ENCODE data around the gene USP21. TPM values are rescaled to one million over a fixed set of nuclear protein-coding genes. Genes with fewer than 3 reads are reported as not detected.

The USP21 gene
- total and polyA plus RNA-seq, 2 of the 13 experiments (the other 11 are each of a cell fraction or from before 2014, with no cell fraction given), result 10.1 to 33.1 TPM

DNA sequence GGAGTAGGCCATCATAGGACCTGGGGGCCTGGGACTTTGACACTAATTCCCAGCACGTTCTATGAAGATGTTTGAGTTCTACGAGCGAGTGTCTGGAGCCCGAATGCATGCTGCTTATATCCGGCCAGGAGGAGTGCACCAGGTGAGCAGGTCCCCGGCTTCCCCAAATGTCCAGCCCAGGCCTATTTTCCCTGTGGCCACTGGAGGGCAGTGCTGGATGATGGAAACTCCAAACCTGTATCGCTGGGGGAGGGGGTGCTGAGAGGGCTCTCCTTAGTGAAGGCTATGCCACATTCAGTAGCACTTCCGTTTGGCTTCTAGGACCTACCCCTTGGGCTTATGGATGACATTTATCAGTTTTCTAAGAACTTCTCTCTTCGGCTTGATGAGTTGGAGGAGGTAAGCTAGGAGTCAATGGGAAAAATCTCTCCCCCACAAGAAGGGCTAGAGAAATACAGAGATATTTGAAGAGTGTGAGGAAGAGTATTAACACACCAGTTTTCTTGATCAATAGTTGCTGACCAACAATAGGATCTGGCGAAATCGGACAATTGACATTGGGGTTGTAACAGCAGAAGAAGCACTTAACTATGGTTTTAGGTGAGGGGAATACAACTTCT lies 50.6 kb downstream of the USP21 start (continued):
- TF ChIP-seq HDAC1 (CRISPR knock-in tag; IDR thresholded peaks at IDR 0.05) (no peak), SKI (IDR thresholded peaks at IDR 0.05; ENCODE audit: partially characterized antibody) (no peak), ZNF614 (CRISPR knock-in tag; IDR thresholded peaks at IDR 0.05; ENCODE audit: borderline replicate concordance) (peak; percentile 48; the same call in 1 of the 2 replicates), ZMYM4 (CRISPR knock-in tag; IDR thresholded peaks at IDR 0.05) (peak; percentile 23; the same call in 1 of the 2 replicates), SALL2 (CRISPR knock-in tag; IDR thresholded peaks at IDR 0.05) (no peak), RAD21 (CRISPR knock-in tag; IDR thresholded peaks at IDR 0.05) (peak; percentile 95), SOX5 (CRISPR knock-in tag; IDR thresholded peaks at IDR 0.05; ENCODE audit: borderline replicate concordance) (peak; percentile 31; the same call in 1 of the 2 replicates), TBX2 (CRISPR knock-in tag; IDR thresholded peaks at IDR 0.05; ENCODE audit: borderline replicate concordance) (0 out of 2 replicates have a peak, but pooled peaks have one; percentile 22)
- TF ChIP-seq, protein P1, sequence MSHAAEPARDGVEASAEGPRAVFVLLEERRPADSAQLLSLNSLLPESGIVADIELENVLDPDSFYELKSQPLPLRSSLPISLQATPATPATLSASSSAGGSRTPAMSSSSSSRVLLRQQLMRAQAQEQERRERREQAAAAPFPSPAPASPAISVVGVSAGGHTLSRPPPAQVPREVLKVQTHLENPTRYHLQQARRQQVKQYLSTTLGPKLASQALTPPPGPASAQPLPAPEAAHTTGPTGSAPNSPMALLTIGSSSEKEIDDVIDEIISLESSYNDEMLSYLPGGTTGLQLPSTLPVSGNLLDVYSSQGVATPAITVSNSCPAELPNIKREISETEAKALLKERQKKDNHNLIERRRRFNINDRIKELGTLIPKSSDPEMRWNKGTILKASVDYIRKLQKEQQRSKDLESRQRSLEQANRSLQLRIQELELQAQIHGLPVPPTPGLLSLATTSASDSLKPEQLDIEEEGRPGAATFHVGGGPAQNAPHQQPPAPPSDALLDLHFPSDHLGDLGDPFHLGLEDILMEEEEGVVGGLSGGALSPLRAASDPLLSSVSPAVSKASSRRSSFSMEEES (CRISPR knock-in tag; IDR thresholded peaks at IDR 0.05), result peak; percentile 46; the same call in 1 of the 2 replicates
- TF ChIP-seq, protein P2, sequence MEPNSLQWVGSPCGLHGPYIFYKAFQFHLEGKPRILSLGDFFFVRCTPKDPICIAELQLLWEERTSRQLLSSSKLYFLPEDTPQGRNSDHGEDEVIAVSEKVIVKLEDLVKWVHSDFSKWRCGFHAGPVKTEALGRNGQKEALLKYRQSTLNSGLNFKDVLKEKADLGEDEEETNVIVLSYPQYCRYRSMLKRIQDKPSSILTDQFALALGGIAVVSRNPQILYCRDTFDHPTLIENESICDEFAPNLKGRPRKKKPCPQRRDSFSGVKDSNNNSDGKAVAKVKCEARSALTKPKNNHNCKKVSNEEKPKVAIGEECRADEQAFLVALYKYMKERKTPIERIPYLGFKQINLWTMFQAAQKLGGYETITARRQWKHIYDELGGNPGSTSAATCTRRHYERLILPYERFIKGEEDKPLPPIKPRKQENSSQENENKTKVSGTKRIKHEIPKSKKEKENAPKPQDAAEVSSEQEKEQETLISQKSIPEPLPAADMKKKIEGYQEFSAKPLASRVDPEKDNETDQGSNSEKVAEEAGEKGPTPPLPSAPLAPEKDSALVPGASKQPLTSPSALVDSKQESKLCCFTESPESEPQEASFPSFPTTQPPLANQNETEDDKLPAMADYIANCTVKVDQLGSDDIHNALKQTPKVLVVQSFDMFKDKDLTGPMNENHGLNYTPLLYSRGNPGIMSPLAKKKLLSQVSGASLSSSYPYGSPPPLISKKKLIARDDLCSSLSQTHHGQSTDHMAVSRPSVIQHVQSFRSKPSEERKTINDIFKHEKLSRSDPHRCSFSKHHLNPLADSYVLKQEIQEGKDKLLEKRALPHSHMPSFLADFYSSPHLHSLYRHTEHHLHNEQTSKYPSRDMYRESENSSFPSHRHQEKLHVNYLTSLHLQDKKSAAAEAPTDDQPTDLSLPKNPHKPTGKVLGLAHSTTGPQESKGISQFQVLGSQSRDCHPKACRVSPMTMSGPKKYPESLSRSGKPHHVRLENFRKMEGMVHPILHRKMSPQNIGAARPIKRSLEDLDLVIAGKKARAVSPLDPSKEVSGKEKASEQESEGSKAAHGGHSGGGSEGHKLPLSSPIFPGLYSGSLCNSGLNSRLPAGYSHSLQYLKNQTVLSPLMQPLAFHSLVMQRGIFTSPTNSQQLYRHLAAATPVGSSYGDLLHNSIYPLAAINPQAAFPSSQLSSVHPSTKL (CRISPR knock-in tag; IDR thresholded peaks at IDR 0.05), result peak; percentile 42; the same call in 1 of the 2 replicates
- TF ChIP-seq, protein P3, sequence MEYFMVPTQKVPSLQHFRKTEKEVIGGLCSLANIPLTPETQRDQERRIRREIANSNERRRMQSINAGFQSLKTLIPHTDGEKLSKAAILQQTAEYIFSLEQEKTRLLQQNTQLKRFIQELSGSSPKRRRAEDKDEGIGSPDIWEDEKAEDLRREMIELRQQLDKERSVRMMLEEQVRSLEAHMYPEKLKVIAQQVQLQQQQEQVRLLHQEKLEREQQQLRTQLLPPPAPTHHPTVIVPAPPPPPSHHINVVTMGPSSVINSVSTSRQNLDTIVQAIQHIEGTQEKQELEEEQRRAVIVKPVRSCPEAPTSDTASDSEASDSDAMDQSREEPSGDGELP (IDR thresholded peaks at IDR 0.05; ENCODE audit: borderline replicate concordance, low read depth), result 0 out of 2 replicates have a peak, but pooled peaks have one; percentile 19
- TF ChIP-seq, protein P4, sequence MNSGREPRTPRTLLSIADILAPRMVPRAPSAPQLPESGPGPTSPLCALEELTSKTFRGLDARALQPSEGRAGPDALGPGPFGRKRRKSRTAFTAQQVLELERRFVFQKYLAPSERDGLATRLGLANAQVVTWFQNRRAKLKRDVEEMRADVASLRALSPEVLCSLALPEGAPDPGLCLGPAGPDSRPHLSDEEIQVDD (CRISPR knock-in tag; IDR thresholded peaks at IDR 0.05; ENCODE audit: borderline replicate concordance), result no peak
- TF ChIP-seq, protein P5, sequence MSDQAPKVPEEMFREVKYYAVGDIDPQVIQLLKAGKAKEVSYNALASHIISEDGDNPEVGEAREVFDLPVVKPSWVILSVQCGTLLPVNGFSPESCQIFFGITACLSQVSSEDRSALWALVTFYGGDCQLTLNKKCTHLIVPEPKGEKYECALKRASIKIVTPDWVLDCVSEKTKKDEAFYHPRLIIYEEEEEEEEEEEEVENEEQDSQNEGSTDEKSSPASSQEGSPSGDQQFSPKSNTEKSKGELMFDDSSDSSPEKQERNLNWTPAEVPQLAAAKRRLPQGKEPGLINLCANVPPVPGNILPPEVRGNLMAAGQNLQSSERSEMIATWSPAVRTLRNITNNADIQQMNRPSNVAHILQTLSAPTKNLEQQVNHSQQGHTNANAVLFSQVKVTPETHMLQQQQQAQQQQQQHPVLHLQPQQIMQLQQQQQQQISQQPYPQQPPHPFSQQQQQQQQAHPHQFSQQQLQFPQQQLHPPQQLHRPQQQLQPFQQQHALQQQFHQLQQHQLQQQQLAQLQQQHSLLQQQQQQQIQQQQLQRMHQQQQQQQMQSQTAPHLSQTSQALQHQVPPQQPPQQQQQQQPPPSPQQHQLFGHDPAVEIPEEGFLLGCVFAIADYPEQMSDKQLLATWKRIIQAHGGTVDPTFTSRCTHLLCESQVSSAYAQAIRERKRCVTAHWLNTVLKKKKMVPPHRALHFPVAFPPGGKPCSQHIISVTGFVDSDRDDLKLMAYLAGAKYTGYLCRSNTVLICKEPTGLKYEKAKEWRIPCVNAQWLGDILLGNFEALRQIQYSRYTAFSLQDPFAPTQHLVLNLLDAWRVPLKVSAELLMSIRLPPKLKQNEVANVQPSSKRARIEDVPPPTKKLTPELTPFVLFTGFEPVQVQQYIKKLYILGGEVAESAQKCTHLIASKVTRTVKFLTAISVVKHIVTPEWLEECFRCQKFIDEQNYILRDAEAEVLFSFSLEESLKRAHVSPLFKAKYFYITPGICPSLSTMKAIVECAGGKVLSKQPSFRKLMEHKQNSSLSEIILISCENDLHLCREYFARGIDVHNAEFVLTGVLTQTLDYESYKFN (CRISPR knock-in tag; conservative IDR thresholded peaks at IDR 0.05), result peak; percentile 44; the same call in 1 of the 2 replicates
